Panc1 (cell line): Measurements from ENCODE around the gene UBE2A. TPM values are rescaled to one million over a fixed set of nuclear protein-coding genes. Genes with fewer than 3 reads are reported as not detected.

Source experiments
- ATAC-seq: fragments of 200-7000 bp; cut with Tn5 transposase; 2 replicates; pipeline ENCODE4 v1.9.1; 2020; ENCODE audit warnings: mild to moderate bottlenecking, moderate library complexity
- BruUV-seq: library from RNA; stranded (reverse); fragments of 400-500 nt; replicated peaks from 2 replicates; lab custom pipeline; 2021; lab: Mats Ljungman, UMichigan
- CTCF ChIA-PET: fragments of 300-600 bp; sonication (Branson Sonifier 250); formaldehyde crosslinking; loops from one replicate; lab custom pipeline; 2022; ENCODE audit warnings: antibody characterized with exemption; lab: Charles Lee
- POLR2A ChIA-PET: fragments of 300-600 bp; sonication (Branson Sonifier 250); formaldehyde crosslinking; loops from one replicate; lab custom pipeline; 2022; ENCODE audit warnings: antibody characterized with exemption; lab: Charles Lee
- DNase-seq: peaks from one replicate; pipeline ENCODE4 v3.0.0-alpha.2; 2010; ENCODE audit warnings: low read depth, low spot score
- H3K27ac ChIP-seq: 2 replicates; pipeline ENCODE4 v1.5.1; 2011; ENCODE audit warnings: mild to moderate bottlenecking, low read length, inconsistent platforms
- H3K27me3 ChIP-seq: fragments of 200-500 bp; sonication (Bioruptor generic); 2 replicates; pipeline ENCODE4 v1.6.0; 2014; ENCODE audit warnings: low read length, inconsistent platforms; ENCODE audit not compliant: control insufficient read depth, insufficient read depth
- H3K36me3 ChIP-seq: fragments of 200-500 bp; sonication (Bioruptor generic); 2 replicates; pipeline ENCODE4 v1.5.1; 2014; ENCODE audit warnings: inconsistent platforms, mild to moderate bottlenecking, low read length, moderate library complexity; ENCODE audit not compliant: control insufficient read depth, insufficient read depth
- H3K4me1 ChIP-seq: 2 replicates; pipeline ENCODE4 v1.5.1; 2011; ENCODE audit warnings: inconsistent platforms, mild to moderate bottlenecking, low read length, moderate library complexity; ENCODE audit not compliant: control insufficient read depth, insufficient read depth
- H3K4me3 ChIP-seq, 2 experiments: 2 replicates each; pipeline ENCODE4 v1.5.1; 2011 to 2012; ENCODE audit warnings: low read depth in 2 of 2, low read length in 2 of 2, mild to moderate bottlenecking in 2 of 2, inconsistent platforms in 1 of 2, moderate library complexity in 1 of 2
- H3K9me3 ChIP-seq: fragments of 200-500 bp; sonication (Bioruptor generic); 2 replicates; pipeline ENCODE4 v1.5.1; 2014; ENCODE audit warnings: low read depth, mild to moderate bottlenecking, inconsistent platforms, low read length, moderate library complexity; ENCODE audit not compliant: control insufficient read depth, insufficient read depth
- CTCF ChIP-seq: fragments of 450-650 bp; IDR thresholded peaks from 2 replicates; pipeline ENCODE4 v1.5.1; 2017; ENCODE audit warnings: mild to moderate bottlenecking
- POLR2AphosphoS5 ChIP-seq: IDR thresholded peaks from 2 replicates; pipeline ENCODE4 v1.6.1; 2012; ENCODE audit warnings: mild to moderate bottlenecking, low read depth, low read length, moderate library complexity
- REST ChIP-seq, 2 experiments: IDR thresholded peaks; 2 replicates each; pipeline ENCODE4 v1.6.1; 2011 to 2012; ENCODE audit warnings: low read depth in 2 of 2, control low read depth in 1 of 2, low read length in 1 of 2, mild to moderate bottlenecking in 1 of 2, moderate library complexity in 1 of 2; ENCODE audit not compliant: insufficient read depth in 1 of 2
- SIN3A ChIP-seq: IDR thresholded peaks from 2 replicates; pipeline ENCODE4 v1.6.1; 2012; ENCODE audit warnings: low read depth, mild to moderate bottlenecking, low read length, moderate library complexity, borderline replicate concordance; ENCODE audit not compliant: insufficient read depth
- TCF7L2 ChIP-seq: IDR thresholded peaks from 2 replicates; pipeline ENCODE4 v1.6.1; 2011; ENCODE audit warnings: mild to moderate bottlenecking, low read depth, low read length, inconsistent platforms
- in situ Hi-C: cut with HindIII; loops from 2 replicates; pipeline ENCODE4 v1.10.0; 2016; ENCODE audit warnings: low sequenced_read_pairs, low pct_unique_long_range_greater_than_20kb
- intact Hi-C: fragments of 100-400 bp; cut with micrococcal nuclease; formaldehyde crosslinking; loops from one replicate; pipeline ENCODE4 v1.10.0; 2022; ENCODE audit not compliant: unreplicated experiment
- total RNA-seq: library from RNA; stranded (reverse); gene quantifications from one replicate; pipeline ENCODE4 v1.2.1, GENCODE V29; 2021; ENCODE audit not compliant: unreplicated experiment

The UBE2A gene
- total RNA-seq, 1 experiment from 2014 or later, result 110 TPM

GRCh38 chrX:119607018-119607389 lies 32.6 kb downstream of the UBE2A start:
- no TSS peak for BruUV-seq

GRCh38 chrX:119614776-119615175 lies 40.4 kb downstream of the UBE2A start:
- in situ Hi-C loops, result no loop called here
- TF ChIP-seq REST (IDR thresholded peaks at IDR 0.05; ENCODE audit: insufficient read depth in 1 of 2, low read depth in 2 of 2, low read length in 1 of 2) (no peak), TCF7L2 (no peak), POLR2AphosphoS5 (no peak), SIN3A (no peak), CTCF (no peak)
- Histone ChIP-seq H3K4me1 (no peaks in the 10 kb centered on the region), H3K9me3 (no peaks in the 10 kb centered on the region), H3K36me3 (no peaks in the 10 kb centered on the region), H3K4me3 (no peak overlapping the region), H3K27me3 (no peaks in the 10 kb centered on the region), H3K27ac (no peak overlapping the region)
- ATAC-seq (no peak), DNase-seq (no peak)
- intact Hi-C loops, result loop anchor here (10.0 kb wide), 2 partner anchors 110 to 140 kb away; partner anchors contain the start of gene SOWAHD
- BruUV-seq, result no TSS peak
- CTCF ChIA-PET, result no interaction called here
- POLR2A ChIA-PET, result interaction anchor here (0.7 kb wide), 1 partner anchor 135 kb away, joined by 3 read pairs; no protein-coding TSS in a partner anchor

More at GRCh38 chrX:119607018-119607389, 32.6 kb downstream of the UBE2A start:
- ATAC-seq (no peak), DNase-seq (no peak)
- Histone ChIP-seq H3K27ac (peak overlapping the region; percentile 85), H3K4me3 (peak overlapping the region; percentile 73 to 86), H3K27me3 (no peaks in the 10 kb centered on the region), H3K9me3 (no peaks in the 10 kb centered on the region), H3K36me3 (no peaks in the 10 kb centered on the region; the same call in none of the 2 replicates), H3K4me1 (peaks cover 4% of the 10 kb centered on the region)
- TF ChIP-seq CTCF, result no peak
- no peak for TF ChIP-seq POLR2AphosphoS5
- TF ChIP-seq TCF7L2, result no peak
- no peak for TF ChIP-seq REST (IDR thresholded peaks at IDR 0.05; ENCODE audit: insufficient read depth in 1 of 2, low read depth in 2 of 2, low read length in 1 of 2)
- TF ChIP-seq SIN3A, result no peak
- intact Hi-C loops, result no loop called here
- in situ Hi-C loops, result no loop called here
- CTCF ChIA-PET, result no interaction called here
- POLR2A ChIA-PET, result no interaction called here
